Activated T-helper 2 cell treated with anti-CD3 and anti-CD28 coated beads, Interferon-gamma antibody, Interleukin-2, Interleukin-4, amounts not matched to agents 10 μg/mL and 5 μg/mL and 100 μg/mL, durations not matched to agents 14 hours and 24 hours and 36 hours (primary cell): ENCODE data around the gene RMRP. TPM values are rescaled to one million over a fixed set of nuclear protein-coding genes. Genes with fewer than 3 reads are reported as not detected.

ENCODE experiments used
- DNase-seq: peaks from one replicate; pipeline ENCODE4 v3.0.0; 2021; ENCODE audit warnings: low spot score
- H3K27ac Mint-ChIP-seq: one replicate; pipeline ENCODE4 v1.8.0; 2021; ENCODE audit warnings: mixed read lengths
- H3K27me3 Mint-ChIP-seq: one replicate; pipeline ENCODE4 v1.8.0; 2021; ENCODE audit warnings: low read depth, mixed read lengths
- H3K36me3 Mint-ChIP-seq: one replicate; pipeline ENCODE4 v1.8.0; 2021; ENCODE audit warnings: low read depth, mixed read lengths
- H3K4me1 Mint-ChIP-seq: one replicate; pipeline ENCODE4 v1.8.0; 2021; ENCODE audit warnings: low read depth, mixed read lengths
- H3K4me3 Mint-ChIP-seq: one replicate; pipeline ENCODE4 v1.8.0; 2021; ENCODE audit warnings: low read depth, mild to moderate bottlenecking, moderate library complexity, mixed read lengths
- H3K9me3 Mint-ChIP-seq: one replicate; pipeline ENCODE4 v1.8.0; 2021; ENCODE audit warnings: mixed read lengths
- intact Hi-C: fragments of 100-400 bp; cut with micrococcal nuclease; formaldehyde crosslinking; loops from one replicate; pipeline ENCODE4 v1.15.1; 2023
- total RNA-seq: library from RNA; stranded (reverse); gene quantifications from 2 replicates; pipeline ENCODE4 v1.2.3, GENCODE V29; 2022

Gene RMRP
- total RNA-seq, 1 donor from 2014 or later = 5,290 TPM

DNA sequence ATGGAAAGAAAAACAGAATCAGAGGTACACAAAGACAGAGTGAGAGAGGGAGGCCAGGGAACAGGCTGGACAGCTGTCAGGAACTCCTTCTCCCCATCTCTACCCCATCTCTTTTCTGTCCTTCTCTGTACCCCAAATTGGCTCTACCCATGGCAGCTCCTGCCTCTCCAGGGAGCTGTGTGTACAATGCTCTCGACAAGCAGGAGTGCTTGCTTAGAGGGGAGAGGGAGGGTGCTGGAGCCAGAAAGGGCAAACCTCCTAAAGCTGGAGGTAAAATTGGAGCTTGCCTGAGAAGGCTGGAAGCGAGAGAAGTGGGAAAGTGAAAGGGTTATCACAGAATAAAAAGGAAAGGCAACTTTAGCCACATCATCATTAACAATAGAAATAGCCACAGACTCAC lies 25.5 kb upstream of the RMRP start:
- no peaks in the 10 kb centered on the region for H3K9me3 Mint-ChIP-seq
- no peak overlapping the region for H3K27ac Mint-ChIP-seq
- H3K4me1 Mint-ChIP-seq = peaks cover 3% of the 10 kb centered on the region
- H3K36me3 Mint-ChIP-seq = no peaks in the 10 kb centered on the region
- peaks cover 2% of the 10 kb centered on the region for H3K27me3 Mint-ChIP-seq
- H3K4me3 Mint-ChIP-seq = no peak overlapping the region
- intact Hi-C loops = no loop called here
- DNase-seq = no peak

DNA sequence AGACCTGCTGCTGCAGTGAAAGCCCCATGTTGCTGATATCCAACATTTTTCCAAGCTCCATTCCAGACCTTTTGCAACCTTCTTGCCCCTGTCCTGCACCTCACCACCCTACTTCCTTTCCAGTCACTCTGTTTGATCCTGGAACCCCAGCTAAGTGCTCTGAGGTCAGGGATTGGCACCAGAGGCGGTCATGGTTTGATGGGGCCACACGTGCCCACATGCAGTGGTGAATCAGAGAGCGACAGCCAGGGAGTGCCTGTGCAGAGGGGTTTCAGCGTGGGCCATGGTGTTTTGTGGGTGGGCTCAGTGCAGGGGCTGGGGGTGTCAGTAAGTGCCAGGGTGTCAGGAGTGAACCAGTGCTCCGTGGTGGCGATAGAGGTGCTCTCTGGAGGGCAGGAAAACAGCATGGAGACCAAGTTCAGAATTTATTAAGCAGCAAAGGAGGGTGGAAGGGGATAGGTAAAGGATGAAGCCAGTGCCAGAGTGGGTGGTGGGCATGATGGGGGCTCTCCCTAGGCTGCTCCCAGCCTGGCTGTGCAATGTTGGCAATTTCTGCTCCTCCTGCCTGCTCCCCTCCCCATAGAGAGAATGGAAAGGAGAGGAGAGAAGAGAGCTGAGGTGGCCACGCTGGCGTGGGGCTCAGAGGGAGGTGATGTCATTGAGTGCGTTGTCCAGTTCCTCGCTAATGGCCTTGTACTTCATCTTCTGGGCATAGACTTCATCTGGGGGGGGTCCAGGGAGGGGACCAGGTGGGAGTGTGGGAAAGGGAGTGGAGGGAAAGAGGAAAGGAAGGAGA lies 24.9 kb upstream of the RMRP start:
- DNase-seq = no peak
- Mint-ChIP-seq H3K27me3 (peaks cover 2% of the 10 kb centered on the region), H3K9me3 (no peaks in the 10 kb centered on the region), H3K27ac (no peak overlapping the region), H3K4me1 (no peaks in the 10 kb centered on the region), H3K4me3 (no peak overlapping the region), H3K36me3 (no peaks in the 10 kb centered on the region)
- intact Hi-C loops = no loop called here

DNA sequence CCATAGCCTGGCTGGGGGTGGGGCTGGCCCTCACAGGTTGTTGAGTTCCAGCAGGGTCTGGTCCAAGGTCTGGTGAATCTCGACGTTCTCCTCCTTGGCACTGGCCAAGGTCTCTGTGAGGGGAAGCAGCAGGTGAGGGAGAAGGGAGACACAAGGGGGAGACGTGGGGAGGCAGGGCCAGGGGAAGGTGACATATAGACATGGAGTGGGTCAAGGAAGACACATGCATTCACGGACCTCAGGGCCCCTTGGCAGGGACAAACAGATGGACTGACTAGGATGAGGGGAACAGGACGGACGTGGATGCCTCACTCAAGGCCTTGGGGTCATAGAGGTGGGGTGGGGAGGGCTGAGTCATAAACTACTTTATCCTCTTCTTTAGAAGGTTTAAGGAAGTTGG lies 24.2 kb upstream of the RMRP start:
- Mint-ChIP-seq H3K9me3 (no peaks in the 10 kb centered on the region), H3K27ac (no peak overlapping the region), H3K27me3 (peaks cover 7% of the 10 kb centered on the region), H3K4me3 (no peak overlapping the region), H3K36me3 (no peaks in the 10 kb centered on the region), H3K4me1 (no peaks in the 10 kb centered on the region)
- intact Hi-C loops = no loop called here
- no peak for DNase-seq

DNA sequence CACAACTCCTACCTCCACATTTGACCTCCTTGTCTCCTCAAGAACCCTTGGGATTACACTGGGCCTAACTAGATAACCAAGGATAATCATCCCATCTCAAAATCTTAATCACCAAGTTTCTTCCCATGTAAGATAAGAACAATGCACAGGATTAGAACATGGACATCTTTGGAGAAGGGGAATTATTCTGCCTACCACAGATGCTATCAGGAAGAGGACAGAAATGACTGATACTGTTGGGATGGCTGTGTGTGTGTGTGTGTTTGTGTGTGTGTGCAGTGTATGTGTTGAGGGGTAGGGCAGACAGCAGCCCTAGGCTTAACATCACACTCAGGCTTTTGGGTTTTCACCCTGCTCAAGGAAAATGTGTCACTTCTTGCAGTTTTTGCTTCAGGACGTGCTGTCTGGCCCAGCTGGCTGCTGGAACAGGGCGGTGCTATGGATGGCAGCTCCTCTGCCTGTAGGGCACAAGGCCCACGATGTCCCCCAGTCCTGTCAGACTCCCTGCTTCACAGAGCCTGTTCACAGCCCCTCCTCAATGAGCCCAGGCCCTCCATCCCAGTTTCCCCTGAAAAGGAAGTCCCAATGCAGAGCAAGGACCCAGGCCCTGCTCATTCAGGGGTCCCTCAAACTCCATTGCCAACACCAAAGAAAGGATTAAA lies 23.7 kb upstream of the RMRP start:
- peaks cover under 1% of the 10 kb centered on the region for H3K4me1 Mint-ChIP-seq
- no peak overlapping the region for H3K4me3 Mint-ChIP-seq
- peaks cover 10% of the 10 kb centered on the region for H3K27me3 Mint-ChIP-seq
- H3K36me3 Mint-ChIP-seq = no peaks in the 10 kb centered on the region
- no peak overlapping the region for H3K27ac Mint-ChIP-seq
- intact Hi-C loops = no loop called here
- no peaks in the 10 kb centered on the region for H3K9me3 Mint-ChIP-seq
- DNase-seq = no peak

DNA sequence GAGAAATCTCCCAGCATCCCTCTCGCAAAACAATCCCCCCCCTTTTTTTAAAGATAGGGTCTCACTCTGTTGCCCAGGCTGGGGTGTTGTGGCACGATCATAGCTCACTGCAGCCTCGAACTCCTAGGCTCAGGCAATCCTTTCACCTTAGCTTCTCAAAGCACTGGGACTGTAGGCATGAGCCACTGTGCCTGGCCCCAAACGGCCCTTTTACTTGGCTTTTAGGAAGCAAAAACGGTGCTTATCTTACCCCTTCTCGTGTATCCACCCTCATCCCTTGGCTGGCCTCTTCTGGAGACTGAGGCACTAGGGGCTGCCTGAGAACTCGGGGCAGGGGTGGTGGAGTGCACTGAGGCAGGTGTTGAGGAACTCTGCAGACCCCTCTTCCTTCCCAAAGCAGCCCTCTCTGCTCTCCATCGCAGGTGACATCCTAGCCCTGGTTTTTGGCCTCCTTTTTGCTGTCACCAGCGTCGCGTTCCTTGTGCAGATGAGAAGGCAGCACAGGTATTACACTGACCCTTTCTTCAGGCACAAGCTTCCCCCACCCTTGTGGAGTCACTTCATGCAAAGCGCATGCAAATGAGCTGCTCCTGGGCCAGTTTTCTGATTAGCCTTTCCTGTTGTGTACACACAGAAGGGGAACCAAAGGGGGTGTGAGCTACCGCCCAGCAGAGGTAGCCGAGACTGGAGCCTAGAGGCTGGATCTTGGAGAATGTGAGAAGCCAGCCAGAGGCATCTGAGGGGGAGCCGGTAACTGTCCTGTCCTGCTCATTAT lies 22.7 kb upstream of the RMRP start:
- no peak overlapping the region for H3K27ac Mint-ChIP-seq
- H3K4me1 Mint-ChIP-seq = peaks cover 3% of the 10 kb centered on the region
- intact Hi-C loops = no loop called here
- peaks cover 13% of the 10 kb centered on the region for H3K27me3 Mint-ChIP-seq
- no peaks in the 10 kb centered on the region for H3K36me3 Mint-ChIP-seq
- DNase-seq = no peak
- H3K4me3 Mint-ChIP-seq = no peak overlapping the region
- H3K9me3 Mint-ChIP-seq = no peaks in the 10 kb centered on the region

DNA sequence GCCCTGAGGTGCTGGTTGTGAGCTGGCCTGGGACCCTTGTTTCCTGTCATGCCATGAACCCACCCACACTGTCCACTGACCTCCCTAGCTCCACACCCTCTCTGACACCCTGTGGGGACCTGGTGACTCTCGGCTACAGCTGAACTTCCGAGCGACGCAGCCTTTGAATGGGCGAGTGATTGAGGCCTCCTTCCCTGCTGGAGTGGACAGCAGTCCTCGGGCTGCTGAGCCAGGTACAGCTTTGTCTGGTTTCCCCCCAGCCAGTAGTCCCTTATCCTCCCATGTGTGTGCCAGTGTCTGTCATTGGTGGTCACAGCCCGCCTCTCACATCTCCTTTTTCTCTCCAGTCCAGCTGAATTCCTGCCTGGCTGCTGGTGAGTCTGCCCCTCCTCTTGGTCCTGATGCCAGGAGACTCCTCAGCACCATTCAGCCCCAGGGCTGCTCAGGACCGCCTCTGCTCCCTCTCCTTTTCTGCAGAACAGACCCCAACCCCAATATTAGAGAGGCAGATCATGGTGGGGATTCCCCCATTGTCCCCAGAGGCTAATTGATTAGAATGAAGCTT lies 22.0 kb upstream of the RMRP start:
- Mint-ChIP-seq H3K4me1 (peaks cover 3% of the 10 kb centered on the region), H3K27me3 (peaks cover 13% of the 10 kb centered on the region), H3K9me3 (no peaks in the 10 kb centered on the region), H3K4me3 (no peak overlapping the region), H3K27ac (no peak overlapping the region), H3K36me3 (no peaks in the 10 kb centered on the region)
- intact Hi-C loops = no loop called here
- no peak for DNase-seq

DNA sequence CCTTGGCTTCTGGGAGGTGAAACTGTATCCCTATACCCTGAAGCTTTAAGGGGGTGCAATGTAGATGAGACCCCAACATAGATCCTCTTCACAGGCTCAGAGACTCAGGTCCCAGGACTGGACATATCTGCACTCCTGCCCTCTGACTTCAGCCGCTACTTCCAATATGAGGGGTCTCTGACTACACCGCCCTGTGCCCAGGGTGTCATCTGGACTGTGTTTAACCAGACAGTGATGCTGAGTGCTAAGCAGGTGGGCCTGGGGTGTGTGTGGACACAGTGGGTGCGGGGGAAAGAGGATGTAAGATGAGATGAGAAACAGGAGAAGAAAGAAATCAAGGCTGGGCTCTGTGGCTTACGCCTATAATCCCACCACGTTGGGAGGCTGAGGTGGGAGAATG lies 21.3 kb upstream of the RMRP start:
- no peak overlapping the region for H3K4me3 Mint-ChIP-seq
- intact Hi-C loops = no loop called here
- H3K9me3 Mint-ChIP-seq = no peaks in the 10 kb centered on the region
- H3K36me3 Mint-ChIP-seq = no peaks in the 10 kb centered on the region
- peaks cover 20% of the 10 kb centered on the region for H3K27me3 Mint-ChIP-seq
- peaks cover 5% of the 10 kb centered on the region for H3K4me1 Mint-ChIP-seq
- no peak for DNase-seq
- H3K27ac Mint-ChIP-seq = no peak overlapping the region

DNA sequence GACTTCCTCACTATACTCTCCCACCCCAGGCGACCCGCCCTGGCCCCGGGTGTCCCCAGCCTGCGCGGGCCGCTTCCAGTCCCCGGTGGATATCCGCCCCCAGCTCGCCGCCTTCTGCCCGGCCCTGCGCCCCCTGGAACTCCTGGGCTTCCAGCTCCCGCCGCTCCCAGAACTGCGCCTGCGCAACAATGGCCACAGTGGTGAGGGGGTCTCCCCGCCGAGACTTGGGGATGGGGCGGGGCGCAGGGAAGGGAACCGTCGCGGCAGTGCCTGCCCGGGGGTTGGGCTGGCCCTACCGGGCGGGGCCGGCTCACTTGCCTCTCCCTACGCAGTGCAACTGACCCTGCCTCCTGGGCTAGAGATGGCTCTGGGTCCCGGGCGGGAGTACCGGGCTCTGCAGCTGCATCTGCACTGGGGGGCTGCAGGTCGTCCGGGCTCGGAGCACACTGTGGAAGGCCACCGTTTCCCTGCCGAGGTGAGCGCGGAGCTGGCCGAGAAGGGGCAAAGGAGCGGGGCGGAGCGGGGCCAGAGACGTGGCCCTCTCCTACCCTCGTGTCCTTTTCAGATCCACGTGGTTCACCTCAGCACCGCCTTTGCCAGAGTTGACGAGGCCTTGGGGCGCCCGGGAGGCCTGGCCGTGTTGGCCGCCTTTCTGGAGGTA lies 18.0 kb upstream of the RMRP start:
- H3K4me1 Mint-ChIP-seq = peaks cover 5% of the 10 kb centered on the region
- peak overlapping the region; percentile 47 for H3K4me3 Mint-ChIP-seq
- peaks cover 30% of the 10 kb centered on the region for H3K27me3 Mint-ChIP-seq
- no peak overlapping the region for H3K27ac Mint-ChIP-seq
- intact Hi-C loops = no loop called here
- H3K36me3 Mint-ChIP-seq = no peaks in the 10 kb centered on the region
- no peak for DNase-seq
- H3K9me3 Mint-ChIP-seq = no peaks in the 10 kb centered on the region

DNA sequence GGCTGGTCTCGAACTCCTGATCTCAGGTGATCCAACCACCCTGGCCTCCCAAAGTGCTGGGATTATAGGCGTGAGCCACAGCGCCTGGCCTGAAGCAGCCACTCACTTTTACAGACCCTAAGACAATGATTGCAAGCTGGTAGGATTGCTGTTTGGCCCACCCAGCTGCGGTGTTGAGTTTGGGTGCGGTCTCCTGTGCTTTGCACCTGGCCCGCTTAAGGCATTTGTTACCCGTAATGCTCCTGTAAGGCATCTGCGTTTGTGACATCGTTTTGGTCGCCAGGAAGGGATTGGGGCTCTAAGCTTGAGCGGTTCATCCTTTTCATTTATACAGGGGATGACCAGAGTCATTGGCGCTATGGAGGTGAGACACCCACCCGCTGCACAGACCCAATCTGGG lies 17.4 kb upstream of the RMRP start:
- Mint-ChIP-seq H3K27me3 (peaks cover 32% of the 10 kb centered on the region), H3K4me1 (peaks cover 5% of the 10 kb centered on the region), H3K27ac (no peak overlapping the region), H3K9me3 (no peaks in the 10 kb centered on the region), H3K4me3 (peak overlapping the region; percentile 17), H3K36me3 (no peaks in the 10 kb centered on the region)
- intact Hi-C loops = no loop called here
- no peak for DNase-seq

DNA sequence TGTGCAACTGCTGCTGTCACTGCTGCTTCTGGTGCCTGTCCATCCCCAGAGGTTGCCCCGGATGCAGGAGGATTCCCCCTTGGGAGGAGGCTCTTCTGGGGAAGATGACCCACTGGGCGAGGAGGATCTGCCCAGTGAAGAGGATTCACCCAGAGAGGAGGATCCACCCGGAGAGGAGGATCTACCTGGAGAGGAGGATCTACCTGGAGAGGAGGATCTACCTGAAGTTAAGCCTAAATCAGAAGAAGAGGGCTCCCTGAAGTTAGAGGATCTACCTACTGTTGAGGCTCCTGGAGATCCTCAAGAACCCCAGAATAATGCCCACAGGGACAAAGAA lies 16.2 kb upstream of the RMRP start:
- intact Hi-C loops = no loop called here
- Mint-ChIP-seq H3K27ac (no peak overlapping the region), H3K36me3 (no peaks in the 10 kb centered on the region), H3K27me3 (peaks cover 30% of the 10 kb centered on the region), H3K4me3 (no peak overlapping the region), H3K9me3 (no peaks in the 10 kb centered on the region), H3K4me1 (peaks cover 5% of the 10 kb centered on the region)
- no peak for DNase-seq

DNA sequence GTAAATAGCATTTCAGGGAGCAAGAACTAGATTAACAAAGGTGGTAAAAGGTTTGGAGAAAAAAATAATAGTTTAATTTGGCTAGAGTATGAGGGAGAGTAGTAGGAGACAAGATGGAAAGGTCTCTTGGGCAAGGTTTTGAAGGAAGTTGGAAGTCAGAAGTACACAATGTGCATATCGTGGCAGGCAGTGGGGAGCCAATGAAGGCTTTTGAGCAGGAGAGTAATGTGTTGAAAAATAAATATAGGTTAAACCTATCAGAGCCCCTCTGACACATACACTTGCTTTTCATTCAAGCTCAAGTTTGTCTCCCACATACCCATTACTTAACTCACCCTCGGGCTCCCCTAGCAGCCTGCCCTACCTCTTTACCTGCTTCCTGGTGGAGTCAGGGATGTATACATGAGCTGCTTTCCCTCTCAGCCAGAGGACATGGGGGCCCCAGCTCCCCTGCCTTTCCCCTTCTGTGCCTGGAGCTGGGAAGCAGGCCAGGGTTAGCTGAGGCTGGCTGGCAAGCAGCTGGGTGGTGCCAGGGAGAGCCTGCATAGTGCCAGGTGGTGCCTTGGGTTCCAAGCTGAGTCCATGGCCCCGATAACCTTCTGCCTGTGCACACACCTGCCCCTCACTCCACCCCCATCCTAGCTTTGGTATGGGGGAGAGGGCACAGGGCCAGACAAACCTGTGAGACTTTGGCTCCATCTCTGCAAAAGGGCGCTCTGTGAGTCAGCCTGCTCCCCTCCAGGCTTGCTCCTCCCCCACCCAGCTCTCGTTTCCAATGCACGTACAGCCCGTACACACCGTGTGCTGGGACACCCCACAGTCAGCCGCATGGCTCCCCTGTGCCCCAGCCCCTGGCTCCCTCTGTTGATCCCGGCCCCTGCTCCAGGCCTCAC lies 15.6 kb upstream of the RMRP start, which contains the start of gene CA9:
CA9 (plus strand) TSS at position 797 of the 893 bp plus-strand sequence; CDS start at position 829, 32 bp downstream.
- intact Hi-C loops = no loop called here
- H3K4me1 Mint-ChIP-seq = peaks cover 5% of the 10 kb centered on the region
- no peak within 1 kb of the TSS for H3K27ac Mint-ChIP-seq
- no peaks in the 10 kb centered on the region for H3K9me3 Mint-ChIP-seq
- no peak for DNase-seq
- no peaks in the 10 kb centered on the region for H3K36me3 Mint-ChIP-seq
- peak within 1 kb of the TSS; percentile 42 for H3K4me3 Mint-ChIP-seq
- peaks cover 30% of the 10 kb centered on the region for H3K27me3 Mint-ChIP-seq
